IPS DF 19.7 (cell line): Measurements from ENCODE around the gene KHNYN.
"Not testable (repeated sequence)": the region's sequence is repeated elsewhere in the genome, so short reads cannot be mapped to it uniquely, and the experiment has no call there.

Experiments used
- DNase-seq: peaks from one replicate; pipeline ENCODE4 v3.0.0-alpha.2; 2013; ENCODE audit warnings: low read depth, low spot score

Gene KHNYN

GRCh38 chr14:24429395-24430142 is at the start of gene KHNYN, which contains the start of gene CBLN3:
KHNYN (plus strand) TSS chr14:24429954; CDS start chr14:24430731, 777 bp downstream.
CBLN3 (minus strand) TSS chr14:24429668; CDS start chr14:24429054, 614 bp downstream.
- DNase-seq, result no peak

DNA sequence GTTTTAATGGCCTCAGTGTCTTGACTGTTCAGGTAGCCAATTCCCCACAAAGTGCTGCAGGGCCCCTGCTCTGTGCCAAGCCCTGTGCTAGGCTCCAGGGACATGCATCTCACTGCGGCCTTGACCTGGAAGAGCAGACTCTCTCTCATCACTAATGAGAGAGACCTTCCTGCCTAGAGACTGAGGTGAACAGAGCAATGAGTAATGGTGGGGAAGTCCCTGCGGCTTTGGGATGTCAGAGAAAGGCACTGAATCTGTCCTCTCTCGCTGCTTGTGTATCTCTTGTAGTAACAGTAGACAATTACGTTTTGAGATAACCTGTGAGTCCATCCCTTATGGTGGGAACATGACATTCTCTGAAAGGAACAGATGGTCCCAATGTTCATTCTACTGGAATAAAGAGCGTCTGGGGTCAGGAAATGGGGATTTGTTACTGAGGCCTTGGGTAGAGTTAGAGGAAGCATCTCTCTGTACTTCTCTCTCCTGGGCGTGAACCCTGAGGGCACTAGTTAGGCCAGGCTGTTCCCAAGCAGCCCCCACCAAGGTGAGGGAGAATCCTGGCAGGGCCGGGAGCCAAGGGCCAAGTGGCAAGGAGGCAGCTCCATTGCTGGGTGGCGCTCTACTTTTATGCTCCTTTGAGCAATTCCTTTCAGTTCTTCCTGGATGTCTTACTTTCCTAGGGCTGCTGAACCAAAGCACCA is 48.2 kb upstream of the KHNYN start:
- DNase-seq, result no peak

- no peak for DNase-seq
These were observed 47.7 kb upstream of the KHNYN start for GRCh38 chr14:24382064-24382371.

- no peak for DNase-seq
These were observed 45.6 kb upstream of the KHNYN start for GRCh38 chr14:24384169-24384568.

DNA sequence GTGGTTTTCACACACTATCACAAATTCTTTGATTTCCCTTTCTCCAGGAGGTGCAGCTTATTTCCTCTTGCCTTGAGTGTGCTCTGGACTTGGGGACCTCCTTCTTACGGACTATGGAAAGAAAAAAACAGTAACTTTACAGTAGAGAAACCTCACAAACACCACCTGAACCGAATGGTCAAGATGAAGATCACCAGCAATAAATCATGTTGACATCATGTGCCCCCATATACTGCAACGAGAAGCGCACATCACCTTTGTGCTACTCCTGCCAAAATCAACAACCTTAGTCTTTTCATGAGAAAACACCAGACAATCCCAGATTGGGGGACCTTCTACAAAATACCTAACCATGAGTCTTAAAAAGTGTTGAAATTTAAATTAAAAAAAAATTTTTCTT is 44.2 kb upstream of the KHNYN start:
- no peak for DNase-seq

DNA sequence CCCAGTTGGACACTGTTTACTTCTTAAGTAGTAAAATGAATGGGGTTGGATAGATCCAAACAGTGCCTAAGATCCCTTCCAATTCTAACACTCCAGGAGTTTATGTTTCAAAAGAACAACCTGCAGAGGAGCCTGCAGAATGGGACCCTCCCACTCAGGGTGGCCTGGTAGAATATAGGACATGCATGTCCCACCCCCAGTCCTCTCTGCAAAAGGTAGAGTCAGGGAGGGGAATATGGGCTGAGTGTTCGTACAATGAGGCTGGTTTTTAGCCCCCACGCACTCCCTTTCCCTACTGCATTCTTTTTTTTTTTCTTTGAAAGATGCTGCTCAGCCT is 42.8 kb upstream of the KHNYN start:
- DNase-seq, result no peak

- not testable (repeated sequence) for DNase-seq
These were observed 42.2 kb upstream of the KHNYN start for GRCh38 chr14:24387579-24387978.

DNA sequence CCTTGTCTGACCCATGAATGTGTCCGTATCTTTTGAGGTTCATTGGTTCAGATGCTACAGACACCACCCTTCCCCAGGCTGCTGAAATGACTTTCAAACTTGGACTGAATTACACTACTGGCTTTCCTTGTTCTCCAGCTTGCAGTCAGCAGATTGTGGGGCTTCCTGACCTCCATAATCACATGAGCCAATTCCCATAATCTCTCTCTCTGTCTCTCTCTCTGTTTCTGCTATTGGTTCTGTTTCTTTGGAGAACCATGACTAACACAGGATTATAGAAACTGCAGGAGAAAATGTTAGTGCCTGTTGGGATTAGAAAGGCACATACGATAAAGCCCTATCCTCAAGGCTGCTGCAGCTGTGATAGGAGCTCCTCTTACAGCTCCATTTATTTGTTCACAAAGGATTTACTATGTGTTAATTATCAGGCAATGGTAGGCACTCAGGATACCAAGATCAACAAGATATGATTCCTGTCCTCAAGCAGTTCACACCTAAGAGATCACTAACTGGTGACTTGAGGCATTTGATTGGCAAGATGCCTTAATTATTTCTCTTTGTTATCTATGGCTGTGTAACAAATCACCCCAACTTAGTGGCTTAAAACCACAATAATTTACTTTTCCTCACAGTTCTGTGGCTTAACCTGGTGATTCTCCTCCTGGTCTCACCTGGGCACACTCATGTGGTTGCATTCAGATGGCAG is 41.1 kb upstream of the KHNYN start:
- no peak for DNase-seq

GRCh38 chr14:24389226-24389848 is 40.4 kb upstream of the KHNYN start:
- no peak for DNase-seq

- no peak for DNase-seq
These were observed 38.9 kb upstream of the KHNYN start for GRCh38 chr14:24390701-24391468.

- no peak for DNase-seq
These were observed 37.2 kb upstream of the KHNYN start for GRCh38 chr14:24392325-24393091.

DNA sequence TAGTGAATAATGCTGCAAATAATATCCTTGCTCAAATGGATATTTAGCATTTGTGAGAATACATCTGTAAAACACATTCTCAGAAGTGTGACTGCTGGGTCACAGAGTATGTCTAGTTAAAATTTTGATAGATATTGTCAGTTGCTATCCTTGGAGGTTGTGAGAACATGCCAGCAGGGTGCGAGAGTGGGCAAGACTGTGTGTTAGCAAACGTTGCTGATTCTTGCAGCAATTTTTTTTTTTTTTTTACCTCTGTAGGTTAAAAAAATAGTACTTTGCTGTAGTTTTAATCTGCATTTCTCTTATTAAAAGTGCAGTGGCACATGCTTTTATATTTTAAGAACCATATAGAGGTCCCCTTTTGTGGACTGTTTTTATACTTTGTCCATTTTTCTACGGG is 35.5 kb upstream of the KHNYN start:
- no peak for DNase-seq

DNA sequence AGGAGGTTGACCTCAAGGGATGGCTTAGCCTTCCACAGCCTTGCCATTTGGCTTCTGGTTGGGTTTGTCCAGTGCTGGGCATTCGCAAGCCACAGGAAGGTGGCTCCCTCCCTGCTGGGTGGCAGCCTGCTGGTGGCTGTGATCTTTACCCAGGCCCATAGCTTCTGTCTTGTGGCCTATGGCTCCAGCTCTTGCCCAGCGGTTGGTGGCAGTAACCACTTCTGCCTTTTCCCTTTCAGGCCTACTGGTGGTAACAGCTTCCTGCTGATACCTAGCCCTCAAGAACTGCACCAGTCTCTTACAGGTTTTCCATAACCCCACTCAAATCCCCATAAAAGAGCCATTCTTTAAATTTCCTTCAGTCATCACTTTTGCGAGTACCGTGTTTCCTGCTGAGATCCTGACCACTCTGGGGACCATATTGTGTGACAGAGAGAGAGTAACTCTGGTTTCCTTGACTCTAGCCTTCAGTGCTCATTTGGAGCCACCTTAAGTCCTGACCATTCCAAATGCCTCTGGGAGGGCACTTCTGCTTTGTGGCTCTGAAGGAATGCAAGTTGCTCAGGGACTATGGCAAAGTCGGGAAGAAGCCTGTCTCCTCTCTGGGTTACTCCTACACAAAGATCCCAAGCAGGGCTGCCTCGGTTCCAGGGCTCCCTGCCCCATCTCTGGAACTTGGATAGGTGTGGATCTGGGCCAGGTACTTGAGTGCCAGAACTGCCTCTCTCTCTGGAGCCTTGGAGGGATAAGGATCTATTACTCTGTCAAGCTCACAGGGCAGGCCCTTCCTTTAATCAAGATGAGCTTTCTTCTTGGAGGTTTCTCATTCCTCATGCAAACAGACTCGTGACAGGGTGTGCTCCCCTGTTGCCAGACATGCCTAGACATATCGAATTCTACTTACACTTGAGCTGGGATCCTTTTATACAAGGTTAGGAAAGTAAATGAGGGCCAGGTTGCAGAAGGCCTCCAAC is 33.9 kb upstream of the KHNYN start:
- DNase-seq, result no peak

DNA sequence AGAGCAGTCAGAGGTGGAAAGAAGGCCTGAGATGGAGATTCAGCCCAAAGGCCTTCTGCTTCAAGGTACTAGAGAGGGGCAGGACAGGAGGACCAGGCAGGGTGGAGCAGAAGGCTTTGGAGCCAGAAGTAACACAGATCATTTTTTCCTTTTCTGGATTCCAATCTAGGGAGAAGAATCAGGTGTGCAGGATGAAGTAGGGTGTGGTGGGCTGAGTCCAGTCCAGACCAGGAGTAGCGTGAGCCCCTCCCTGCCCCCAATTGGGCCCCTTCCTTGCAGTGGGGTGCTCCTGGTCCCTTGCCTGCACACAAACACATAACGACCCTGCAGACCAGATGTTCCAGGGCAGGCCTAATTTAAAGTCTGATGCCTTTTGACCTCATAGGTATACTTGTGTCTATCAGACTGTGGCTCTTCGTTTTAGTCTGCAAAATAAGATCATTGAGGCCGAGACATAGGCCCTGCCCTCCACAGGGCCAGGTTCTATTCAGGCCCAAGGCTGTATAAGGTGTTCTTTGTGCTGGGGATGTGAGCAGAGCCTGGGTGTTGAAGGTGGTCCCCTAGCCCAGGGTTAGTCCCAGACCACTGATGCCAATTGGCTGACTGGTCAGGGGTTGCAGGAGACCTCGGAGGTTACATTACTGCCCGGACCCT is 32.0 kb upstream of the KHNYN start:
- no peak for DNase-seq

DNA sequence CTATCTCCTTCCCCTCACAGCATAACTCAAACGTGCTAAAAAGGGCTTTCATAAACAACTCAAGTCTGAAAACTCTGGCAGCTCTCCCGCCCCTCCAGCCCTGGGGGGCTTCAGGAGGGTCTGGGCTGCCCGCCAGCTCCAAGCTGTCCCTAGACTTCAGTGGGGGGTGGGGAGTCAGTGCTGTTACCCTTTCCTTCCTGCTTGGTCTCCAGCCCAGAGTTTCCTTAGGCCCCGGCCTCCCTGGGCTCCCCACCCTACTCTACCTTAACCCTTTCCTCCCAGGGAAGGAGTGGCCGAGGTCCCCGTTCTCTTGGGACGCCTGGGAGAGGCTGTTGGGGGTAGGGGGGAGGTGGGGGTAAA is 31.5 kb upstream of the KHNYN start:
- DNase-seq, result no peak

DNA sequence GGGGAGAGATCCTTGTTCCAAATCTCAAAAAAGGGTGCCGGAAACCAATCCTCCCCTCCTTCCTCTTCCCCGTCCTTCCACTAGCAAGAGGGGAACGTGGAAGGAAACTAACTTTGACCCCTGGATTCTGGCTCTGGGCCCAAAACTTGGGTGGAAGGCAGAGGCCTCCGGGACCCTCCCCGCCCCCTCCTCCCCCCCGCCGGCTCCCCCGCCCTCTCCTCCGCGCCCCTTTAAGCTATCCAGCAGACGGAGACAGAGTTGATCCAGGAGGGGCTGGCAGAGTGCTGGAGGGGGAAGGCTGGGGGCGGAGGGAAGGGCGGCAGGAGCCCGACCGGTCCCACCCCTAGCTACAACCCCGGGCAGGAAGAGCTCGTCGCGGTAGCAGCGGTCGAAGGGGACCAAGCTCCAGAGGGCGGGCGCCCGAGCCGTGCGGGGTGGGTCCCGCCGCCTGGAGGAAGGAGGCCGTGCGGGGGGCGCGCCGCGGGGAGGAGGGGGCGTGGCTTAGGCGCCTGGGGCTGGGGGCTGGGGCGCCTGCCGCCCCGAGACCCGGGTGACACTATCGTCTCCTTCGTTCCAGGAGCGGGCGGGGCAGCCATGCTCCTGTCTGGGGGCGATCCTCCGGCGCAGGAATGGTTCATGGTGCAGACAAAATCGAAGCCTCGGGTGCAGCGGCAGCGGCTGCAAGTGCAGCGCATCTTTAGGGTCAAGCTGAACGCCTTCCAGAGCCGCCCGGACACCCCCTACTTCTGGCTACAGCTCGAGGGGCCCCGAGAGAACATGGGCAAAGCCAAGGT is 30.9 kb upstream of the KHNYN start, which contains the start of gene NYNRIN:
TSS of gene NYNRIN (plus strand) at position 351 of the 794 bp plus-strand sequence. CDS start at position 595, 244 bp downstream.
- DNase-seq, result no peak

- DNase-seq, result no peak
These were observed 30.3 kb upstream of the KHNYN start for GRCh38 chr14:24399447-24399822.

DNA sequence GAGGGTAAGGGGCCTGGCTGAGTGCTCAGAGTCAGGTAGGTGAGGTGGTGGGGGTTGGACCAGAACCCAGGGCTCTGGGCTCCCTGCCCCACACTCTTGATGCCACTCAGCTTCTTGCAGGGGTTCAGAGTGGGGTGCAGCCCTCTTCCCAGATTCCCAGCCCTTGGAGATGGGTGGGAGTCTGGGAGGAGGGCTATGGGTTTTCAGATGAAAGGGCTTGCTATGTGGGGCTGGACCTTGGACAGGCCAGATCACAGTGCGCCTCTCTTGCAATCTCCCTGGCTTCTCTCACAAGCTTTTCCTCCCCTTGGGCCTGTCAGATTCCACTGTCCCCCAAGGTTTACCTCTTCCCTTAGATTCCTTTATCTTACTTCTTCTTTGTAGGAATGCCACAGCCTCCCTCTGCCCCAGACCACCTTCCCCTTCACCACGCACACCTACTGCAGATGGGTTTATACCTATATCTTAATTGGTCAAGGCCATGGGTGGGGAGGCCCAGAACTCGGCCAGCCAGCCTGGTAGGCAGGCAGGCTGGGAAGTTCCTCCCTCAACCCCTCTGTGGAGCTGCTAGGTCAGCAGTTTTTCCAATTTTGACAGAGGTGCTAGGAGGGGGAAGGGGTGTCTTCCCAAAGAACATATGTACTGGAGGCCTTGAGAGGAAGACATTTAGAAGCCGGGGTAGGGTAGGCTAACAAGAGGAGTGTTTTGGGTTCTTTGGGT is 29.6 kb upstream of the KHNYN start:
- no peak for DNase-seq
